Measurements from ENCODE around the gene ADGRB3.

ADGRB3 gene

DNA sequence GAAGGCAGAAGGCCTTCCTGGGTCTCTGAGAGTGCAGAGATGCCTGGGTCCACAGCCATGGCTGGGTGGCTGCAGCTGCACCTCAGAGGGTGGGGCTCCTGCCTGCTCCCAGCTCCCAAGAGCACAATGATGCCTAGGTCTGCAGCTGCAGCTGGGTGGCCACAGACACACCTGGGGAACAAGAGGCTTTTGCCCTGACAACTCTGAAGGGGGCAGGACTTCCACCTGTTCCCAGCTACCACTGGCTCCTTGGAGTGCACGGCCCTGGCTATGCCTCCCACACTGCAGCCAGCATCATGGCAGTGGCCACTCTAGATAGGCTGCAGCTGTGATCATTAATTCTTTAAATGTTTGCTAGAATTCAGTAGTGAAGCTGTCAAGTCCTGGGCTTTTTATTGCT is 511.3 kb downstream of the ADGRB3 start:
- DNase-seq, result no peak

DNA sequence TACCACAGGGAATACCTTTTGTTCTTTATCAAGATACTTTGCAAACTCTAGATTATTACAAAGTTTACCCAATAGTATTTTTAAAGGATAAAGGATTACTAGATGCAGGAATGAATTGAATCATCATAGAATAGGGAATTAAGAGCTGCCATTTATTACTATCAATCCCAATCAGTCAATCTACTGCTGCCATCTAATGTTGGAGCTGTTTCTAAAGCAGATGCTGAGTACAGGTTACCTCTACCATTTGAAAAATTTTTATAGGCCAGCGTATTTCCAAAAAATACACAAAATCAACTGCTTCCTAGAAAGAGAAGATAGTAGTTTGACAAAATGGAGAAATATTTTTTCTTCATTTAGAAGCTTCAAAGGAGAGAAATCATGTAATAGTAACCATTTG is 520.4 kb downstream of the ADGRB3 start:
- DNase-seq, result no peak

DNA sequence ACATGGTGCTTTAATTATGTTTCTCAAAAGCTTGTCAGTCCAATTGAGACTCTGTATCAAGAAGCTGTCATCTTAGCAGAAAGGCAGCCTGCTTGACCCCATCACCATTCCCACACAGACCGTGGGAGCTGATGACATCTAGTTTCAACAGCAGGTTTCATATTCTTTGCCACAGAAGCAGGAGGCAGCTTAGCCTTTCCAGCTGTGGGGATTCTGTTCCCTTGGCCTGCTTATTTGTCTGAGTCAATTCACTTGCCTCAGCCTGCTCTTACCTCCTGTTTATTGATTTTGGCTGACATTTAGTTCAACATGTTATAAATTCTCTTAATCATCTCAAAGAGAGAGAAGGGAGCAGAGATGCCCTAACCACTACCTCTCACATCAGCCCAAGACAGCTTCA is 527.7 kb downstream of the ADGRB3 start:
- DNase-seq, result no peak

DNA sequence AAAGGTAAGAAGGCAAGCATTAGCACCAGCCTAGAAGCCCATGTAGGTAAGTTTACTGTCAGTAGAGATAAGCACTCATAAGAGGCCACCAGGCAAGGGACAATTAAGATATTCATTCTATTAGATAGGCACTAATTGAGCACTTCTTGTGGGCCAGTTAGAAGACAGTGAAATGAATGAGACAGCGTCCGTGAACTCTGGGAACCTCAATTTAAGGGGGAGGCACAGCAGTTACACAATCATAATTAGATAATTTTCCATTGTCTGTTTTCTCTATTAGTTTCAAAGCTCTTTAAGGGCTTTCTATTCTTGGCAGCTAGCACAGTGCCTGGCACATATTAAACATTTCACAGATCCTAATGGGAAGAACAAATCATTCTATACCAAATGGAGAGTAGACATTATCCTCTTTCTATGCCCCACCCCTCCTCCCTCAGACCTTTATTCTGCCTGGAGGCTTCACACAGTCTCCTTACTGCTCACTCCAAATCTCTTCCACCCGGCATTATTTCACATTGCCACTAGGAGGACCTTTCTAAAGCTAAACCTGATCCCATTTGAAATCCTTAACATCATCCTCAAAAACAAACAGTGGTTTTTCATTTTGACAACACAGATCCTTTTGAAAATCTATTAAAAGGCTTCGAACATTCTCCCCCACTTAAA is 529.6 kb downstream of the ADGRB3 start:
- DNase-seq, result peak; percentile 27

DNA sequence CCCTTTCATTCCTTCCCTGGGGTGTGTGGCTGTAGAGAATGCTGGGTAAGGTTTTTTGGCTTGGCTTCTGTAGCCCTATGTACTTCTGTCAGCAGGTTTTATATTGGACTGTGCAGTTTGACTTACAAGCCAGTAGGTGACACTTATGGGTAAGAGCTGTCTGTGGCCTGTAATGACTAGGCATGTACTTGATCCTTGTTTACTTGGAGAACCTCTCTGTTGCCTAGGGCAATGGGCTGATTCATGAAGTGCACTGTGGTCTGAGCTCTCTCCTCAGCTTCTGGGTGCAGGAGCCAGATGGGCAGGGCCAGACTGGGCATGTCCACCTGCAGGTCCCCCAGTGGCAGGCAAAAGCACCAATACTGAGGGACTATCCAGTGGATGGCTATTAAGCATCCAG is 544.6 kb downstream of the ADGRB3 start:
- DNase-seq, result no peak

DNA sequence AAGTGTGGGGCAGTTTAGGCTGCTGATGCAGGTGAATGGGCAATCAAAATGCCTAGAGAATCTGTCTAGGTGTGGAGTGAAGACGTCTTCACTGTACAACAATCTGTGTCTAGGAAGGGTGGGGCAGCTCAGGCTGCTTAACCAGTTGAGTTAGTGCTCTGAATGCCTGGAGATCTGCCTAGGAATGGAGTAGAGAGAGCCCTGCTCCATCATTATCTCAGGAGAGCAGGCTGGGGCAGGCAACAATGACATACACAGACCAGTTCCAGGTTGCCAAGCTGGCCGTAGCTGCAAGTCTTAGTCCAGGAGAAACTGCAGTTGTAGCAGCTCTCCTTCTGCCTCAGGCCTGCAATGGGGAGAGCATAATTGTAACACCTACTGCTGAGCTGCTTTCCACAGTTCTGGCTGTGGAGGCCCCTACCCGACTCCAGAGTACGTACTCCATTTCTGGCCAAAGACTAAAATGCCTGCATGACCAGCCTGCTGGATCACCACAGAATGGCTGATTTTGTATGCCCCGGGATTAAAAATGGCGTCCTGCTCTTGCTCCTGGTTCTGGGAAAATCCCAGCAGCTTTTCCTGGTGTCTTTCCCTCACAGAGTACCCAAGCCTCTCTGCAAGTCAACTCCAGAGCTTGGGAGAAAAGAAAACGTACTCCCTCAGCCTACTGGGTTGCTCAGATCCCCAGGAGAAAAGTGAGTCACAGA is 545.4 kb downstream of the ADGRB3 start:
- no peak for DNase-seq

DNA sequence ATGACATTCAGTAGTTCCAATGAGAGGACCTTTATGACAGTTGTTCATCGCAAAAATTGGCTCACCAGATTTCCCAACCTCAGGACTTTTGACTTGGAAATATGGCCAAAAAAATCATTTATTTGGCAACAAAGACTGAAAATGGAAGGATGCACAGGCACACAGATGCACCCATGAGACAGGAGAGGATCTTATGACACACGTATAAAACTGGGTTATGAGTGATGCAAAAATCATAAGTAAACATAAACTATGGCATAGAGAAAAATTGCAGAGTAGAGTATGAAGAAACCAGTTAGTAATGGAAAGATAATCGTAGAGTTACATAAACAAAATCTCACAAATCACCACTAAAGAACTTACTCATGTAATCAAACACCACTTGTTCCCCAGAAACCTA is 546.9 kb downstream of the ADGRB3 start:
- no peak for DNase-seq

DNA sequence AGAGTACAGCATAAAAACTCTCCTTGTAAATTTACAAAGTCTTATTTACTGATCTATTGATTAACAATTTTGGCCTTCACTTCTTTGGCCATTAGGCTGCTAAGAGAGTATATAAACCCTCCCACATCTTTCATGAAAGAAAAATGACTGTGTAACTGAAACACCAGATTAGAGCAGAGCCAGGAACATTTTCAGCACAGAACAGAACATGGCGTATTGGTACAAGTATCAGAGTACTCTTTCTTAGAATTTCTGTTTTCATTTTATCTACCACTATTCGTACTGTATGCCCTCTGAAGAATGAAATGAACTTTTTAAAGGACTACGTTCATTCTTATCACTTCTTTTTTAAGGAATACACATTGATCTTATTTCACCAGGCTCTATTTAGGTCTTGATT is 550.2 kb downstream of the ADGRB3 start:
- no peak for DNase-seq

DNA sequence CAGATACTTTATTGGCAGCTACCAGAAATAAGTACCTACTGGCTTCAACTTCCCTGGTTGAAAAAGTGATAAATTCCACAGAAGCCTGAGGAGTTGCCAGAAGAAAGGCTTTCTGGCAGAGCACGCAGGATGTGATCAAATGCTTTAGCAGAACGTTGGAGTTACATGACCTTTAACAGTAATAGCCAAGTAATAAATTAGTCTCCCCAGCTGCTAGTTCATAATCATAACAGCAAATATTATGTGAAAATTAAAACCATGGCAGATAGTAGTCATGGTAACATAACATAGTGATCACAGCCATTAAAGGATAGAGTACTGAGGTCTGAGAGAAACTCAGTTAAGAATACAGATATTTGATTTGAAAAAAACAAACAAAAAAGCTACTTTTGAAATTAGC is 567.7 kb downstream of the ADGRB3 start:
- no peak for DNase-seq

DNA sequence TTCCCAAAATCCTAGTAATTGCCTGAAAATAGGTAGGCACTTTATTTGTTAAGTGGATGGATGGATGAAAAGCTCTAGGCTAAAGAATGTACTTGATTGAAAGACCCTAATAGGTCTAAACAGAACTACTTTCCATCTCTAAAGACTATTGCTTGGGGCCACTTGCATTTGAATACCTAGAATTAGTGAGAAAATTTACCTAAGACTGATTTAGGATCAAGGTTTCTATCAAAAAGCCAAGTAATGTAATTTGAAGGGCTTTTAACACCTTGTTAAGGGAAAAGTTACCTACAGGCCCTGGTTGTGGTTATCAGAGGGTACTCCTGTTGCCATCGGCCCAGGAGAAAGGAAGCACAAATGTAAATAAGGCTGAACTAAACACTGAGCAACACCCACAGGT is 581.0 kb downstream of the ADGRB3 start:
- DNase-seq, result no peak

DNA sequence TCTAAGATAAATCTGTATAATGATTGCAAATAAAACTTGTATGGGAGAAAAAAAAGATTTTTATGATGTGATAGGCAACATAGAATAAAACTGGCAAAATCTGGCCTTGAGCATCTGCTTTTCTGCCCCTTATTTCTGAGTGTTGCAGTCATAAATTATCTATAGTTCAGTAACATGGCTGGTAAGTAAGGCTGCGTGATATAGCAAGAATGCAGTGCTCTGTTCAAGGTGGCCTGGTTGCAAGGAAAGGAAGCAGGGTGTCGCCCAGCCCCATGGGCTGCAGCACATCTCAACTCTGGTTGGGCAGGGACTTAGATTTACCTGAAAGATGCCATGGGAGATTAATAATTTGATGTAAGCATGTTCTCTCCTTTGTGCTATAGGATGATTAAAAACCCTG is 582.3 kb downstream of the ADGRB3 start:
- no peak for DNase-seq

DNA sequence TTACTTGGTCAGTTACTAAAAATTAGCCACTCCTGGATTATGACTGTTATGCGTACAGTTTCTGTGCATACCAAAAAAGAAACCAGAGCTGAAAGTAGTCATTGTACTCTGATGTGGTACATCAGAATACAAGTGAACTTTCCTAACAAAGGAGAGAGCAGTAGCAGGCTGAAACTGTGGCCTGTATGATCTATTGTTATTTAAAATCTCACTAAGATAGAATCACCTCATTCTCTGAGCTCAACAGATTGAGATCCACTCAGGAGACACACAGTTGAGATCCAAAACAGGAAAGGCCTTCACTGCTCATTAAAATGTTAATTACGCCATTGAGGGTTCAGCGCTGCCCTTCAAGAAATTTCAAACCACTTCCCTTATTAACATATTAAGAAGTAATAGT is 585.3 kb downstream of the ADGRB3 start:
- no peak for DNase-seq

DNA sequence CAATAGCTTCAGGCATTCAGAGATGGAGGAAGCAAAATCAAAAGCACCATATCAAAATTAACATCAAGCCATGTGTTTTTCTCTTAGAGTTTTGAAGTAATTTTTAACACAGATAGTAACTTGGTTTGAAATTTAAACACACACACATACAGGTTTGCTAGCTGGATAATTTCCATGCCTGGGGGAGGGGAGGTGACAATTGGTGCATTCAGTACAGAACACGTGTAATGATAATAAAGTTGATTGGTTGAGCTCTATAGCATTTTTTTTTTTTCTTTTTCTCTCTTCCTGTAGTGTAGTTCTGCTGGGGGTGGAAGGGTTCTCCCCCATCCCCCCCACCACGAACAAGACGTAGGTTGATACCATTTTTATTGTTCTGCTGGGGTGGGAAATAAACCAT is 596.9 kb downstream of the ADGRB3 start:
- no peak for DNase-seq

DNA sequence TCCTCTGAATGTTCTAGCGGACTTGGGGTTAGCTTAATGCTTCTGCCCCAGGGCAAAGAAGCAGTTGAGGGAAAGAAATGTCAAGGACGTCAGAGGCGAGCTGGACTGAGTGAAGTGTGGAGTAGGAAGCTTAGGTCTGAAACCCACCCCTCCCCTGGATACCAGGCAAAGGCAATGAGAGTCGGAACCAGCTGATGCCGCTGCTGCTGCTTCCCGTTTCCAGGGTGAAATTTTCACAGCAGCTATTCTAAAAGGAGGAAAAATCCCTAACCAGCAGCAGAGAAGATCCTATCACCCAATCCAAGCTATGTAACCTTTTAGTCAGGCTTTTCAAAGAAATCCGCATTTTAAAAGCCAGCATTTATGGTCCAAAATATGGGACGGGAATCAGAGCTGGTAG is 597.4 kb downstream of the ADGRB3 start:
- no peak for DNase-seq

DNA sequence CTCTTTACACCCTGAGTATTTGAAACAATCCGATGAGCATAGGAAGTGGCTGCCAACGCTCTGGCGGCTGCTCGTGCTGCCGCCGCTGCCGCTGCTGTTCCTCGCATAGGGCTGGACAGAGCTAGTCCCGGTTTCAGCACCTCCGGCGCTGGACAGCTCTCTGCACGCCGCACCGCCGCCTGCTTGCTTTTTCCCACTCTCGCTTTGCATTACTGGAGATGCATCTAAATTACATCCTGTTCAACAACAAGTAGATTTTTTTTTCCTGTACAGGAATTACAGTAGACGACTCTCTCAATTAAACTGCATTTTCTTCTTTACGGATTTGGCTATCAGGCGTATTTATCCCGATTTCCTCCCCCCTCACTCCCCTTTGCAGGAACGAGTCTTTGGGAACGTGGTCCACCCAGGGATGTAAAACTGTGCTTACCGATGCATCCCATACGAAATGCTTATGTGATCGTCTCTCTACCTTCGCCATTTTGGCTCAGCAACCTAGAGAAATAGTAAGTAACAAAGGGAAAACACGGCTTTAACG is 597.9 kb downstream of the ADGRB3 start:
- DNase-seq, result peak; percentile 92

DNA sequence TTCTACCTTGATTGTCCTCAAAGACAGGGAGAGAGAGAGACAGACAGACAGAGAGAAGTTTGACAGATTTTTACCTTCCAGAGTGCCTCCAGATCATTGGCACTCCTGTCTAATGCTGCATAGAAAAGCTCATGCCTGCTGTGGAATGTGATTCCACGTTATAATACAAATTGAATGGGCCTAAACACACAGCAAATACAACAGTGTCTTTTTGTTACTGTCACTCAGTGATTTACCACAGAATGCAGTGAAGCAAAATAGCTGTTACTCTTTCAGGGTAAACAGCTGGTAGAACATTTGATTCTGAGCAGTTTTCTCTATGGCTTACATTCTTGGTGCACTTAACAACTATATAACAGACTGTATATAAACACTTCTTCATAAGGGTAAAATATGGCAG is 603.0 kb downstream of the ADGRB3 start:
- no peak for DNase-seq

DNA sequence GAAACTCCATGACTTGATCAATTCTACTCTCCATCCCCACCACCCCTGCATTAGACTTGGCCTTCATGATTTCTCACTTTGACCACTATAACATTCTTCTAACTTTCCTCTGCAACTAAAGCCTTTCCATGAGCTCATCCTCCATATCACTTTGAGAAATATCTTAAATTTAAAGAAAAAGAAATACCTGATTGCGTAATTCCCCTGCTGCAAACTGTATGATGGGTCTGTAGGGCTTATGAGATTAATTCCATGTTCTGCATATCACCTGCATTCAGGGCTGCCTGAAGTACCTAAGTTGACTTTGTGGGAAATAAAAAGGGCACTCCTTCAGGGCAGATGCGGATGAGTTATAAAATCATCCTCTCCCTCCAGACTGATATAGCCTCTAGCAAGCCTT is 611.9 kb downstream of the ADGRB3 start:
- no peak for DNase-seq

DNA sequence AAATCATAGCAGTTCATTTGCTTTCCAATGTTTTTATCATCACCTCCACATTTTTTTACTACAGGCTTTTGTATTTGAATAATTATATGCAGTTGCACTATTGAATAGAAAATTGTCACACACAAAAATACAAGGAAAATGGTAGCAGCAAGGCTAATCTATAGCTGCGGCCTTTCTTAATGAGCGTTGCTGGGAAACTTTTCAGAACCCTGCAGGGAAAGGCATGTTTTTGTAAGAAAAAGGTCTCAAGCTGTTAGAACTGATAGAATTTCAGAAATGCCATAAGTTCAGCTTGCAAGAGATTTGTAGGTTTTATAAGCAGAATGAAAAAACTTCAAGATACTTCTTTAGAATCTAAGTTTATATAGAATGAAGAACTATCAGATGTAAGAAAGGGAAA is 625.9 kb downstream of the ADGRB3 start:
- DNase-seq, result no peak

DNA sequence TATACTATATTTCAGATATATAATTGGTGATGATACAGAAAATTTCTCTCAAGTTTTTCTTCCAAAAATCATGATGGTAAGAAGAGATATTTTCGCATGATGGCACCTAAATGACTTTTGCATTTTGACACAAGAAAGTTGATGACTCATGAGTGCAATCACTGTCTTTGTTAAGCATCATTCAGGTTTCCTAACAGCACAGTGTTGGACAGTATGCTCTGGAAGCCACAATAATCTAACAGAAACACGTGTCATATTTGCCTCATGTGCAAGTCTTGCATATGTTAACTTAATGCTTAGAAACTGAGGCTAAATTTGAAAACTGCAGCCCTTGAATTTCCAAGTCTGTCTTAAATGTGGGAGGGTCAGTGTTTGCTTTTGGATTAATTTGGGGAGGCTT is 628.2 kb downstream of the ADGRB3 start:
- no peak for DNase-seq

DNA sequence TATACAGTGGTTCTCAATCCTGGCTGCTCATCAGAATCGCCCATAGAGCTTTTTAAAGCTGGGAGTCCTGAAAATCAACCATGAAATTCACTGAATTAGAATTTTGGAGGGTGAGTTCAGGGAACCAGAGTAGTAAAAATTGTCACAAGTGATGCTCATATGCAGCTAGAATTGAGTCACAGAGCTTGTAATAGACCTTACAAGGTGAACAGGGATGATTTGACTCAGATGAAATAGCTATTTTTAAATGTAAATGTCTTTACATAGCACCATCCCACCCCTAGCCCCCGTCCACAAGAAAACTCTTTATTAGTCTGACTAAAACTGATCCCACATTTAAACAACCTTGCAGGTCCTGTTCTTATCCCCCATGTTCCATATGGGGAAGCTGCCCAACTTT is 630.0 kb downstream of the ADGRB3 start:
- DNase-seq, result no peak

DNA sequence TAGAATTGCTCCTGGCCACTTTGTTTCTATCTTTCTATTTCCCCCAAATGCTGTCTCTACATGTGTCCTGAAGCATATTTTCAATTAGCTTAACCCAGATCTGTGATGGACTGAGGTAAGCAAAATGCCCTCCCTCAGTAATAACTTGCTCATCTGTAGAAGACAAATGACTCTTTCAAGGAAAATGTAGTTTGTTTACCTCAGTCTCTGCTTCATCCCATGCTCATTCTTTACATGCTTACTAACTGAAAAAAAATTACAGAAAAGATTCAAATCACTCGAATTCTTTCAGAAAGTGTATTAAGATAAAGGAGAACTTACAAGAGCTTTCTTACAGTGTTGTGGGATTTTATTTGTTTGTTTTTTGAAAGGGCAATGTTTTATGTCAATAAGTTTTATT is 630.6 kb downstream of the ADGRB3 start:
- no peak for DNase-seq

DNA sequence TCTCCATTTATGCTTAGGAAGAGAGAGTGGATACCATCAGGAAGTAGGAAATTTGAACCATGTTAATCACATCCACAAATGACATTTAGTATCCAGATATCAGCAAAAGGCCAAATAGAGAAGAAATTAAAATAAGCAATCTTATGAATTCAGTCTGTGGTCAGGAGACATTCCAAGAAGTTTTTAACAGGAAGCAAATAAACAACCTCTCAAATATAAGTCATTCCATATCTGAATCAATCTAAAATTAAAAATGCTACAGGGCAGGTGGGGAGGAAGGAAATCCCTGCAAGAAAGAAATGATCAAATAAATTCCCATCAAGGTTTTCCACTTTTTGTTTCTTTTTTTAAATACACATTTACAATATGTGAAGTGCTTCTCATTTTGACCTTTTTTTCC is 641.1 kb downstream of the ADGRB3 start:
- DNase-seq, result no peak

DNA sequence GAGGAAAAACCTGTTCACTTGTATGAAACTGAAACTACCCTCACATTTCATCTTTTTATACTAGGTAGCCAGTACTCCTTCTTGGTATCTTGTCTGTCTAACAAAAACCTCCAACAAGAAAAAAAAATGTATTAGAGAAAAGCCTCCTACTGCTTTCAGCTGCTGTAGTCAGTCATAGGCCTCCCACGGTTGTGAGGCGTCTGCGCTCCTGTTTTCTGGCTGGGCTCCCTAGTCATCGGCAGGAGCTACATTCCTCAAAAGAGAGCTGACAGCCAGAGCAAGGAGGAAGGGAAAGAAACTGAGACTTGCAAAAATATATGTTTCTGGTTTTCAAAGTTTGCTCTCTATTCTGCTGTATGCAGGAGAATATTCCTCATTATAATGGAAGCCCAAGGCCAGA is 644.7 kb downstream of the ADGRB3 start:
- peak; percentile 49 for DNase-seq

DNA sequence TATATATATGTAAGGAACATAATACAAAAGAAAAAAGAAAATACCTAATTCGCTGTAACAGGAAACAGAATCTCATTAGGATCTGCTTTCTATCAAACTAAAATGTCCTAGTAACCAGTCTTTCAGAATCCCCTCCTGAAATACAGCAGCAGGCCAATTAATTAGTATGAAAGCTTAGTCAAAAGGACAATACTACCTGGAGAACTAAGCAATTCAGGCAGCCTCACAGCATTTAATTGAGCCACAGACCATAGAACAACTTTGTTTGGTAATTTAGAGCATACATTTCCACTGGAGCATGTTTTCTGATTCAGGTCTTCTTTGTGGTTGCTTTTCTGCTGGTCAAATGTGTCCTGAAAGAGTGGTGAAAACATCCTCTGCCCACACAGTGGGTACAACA is 645.8 kb downstream of the ADGRB3 start:
- no peak for DNase-seq
